SU-DHL-6 (cell line): Measurements from ENCODE around the gene ENOX2.

ENCODE experiments used
- H2AFZ ChIP-seq: fragments of 200-600 bp; sonication (generic); 2 replicates; pipeline ENCODE4 v1.6.1; 2014; ENCODE audit warnings: low read depth, mild to moderate bottlenecking, moderate library complexity, mixed read lengths, antibody characterized with exemption, low read length; ENCODE audit not compliant: severe bottlenecking
- H3F3A ChIP-seq: fragments of 200-600 bp; shearing (Covaris generic); 2 replicates; pipeline ENCODE4 v1.6.0; 2016; ENCODE audit warnings: antibody characterized with exemption, mild to moderate bottlenecking; ENCODE audit not compliant: insufficient read depth
- H3K27ac ChIP-seq: fragments of 200-600 bp; sonication (generic); 2 replicates; pipeline ENCODE4 v1.5.1; 2016; ENCODE audit warnings: low read depth, mild to moderate bottlenecking, low read length, moderate library complexity, mixed read lengths
- H3K27me3 ChIP-seq: fragments of 200-600 bp; sonication (generic), shearing (Covaris generic); 2 replicates; pipeline ENCODE4 v1.6.0; 2014; ENCODE audit warnings: mild to moderate bottlenecking, low read length
- H3K36me3 ChIP-seq: fragments of 200-600 bp; sonication (generic); 2 replicates; pipeline ENCODE4 v1.6.1; 2014; ENCODE audit warnings: mild to moderate bottlenecking, low read length, mixed read lengths
- H3K4me2 ChIP-seq: fragments of 300-600, 200-600 bp; shearing (Covaris generic), sonication (generic); 2 replicates; pipeline ENCODE4 v1.6.0; 2014; ENCODE audit warnings: low read length, low read depth, mild to moderate bottlenecking; ENCODE audit not compliant: poor library complexity, severe bottlenecking
- H3K4me3 ChIP-seq: fragments of 200-600 bp; sonication (generic); 2 replicates; pipeline ENCODE4 v1.5.1; 2014; ENCODE audit warnings: antibody characterized with exemption, low read length, mild to moderate bottlenecking, mixed read lengths; ENCODE audit not compliant: insufficient read depth, poor library complexity, severe bottlenecking
- H3K79me2 ChIP-seq: fragments of 200-600 bp; sonication (generic); 2 replicates; pipeline ENCODE4 v1.6.1; 2014; ENCODE audit warnings: mild to moderate bottlenecking, low read length, moderate library complexity; ENCODE audit not compliant: insufficient read depth
- H3K9ac ChIP-seq: fragments of 200-600 bp; sonication (generic); 2 replicates; pipeline ENCODE4 v1.7.0; 2014; ENCODE audit warnings: mild to moderate bottlenecking, low read length
- H3K9me2 ChIP-seq: fragments of 200-600 bp; sonication (generic); replicated peaks from 2 replicates; pipeline ENCODE4 v1.6.1; 2014; ENCODE audit warnings: low read length; ENCODE audit not compliant: insufficient read depth
- H3K9me3 ChIP-seq: fragments of 200-600 bp; sonication (generic); 2 replicates; pipeline ENCODE4 v1.6.1; 2014; ENCODE audit warnings: low read length, mixed read lengths; ENCODE audit not compliant: insufficient read depth
- H4K20me1 ChIP-seq: fragments of 200-600 bp; sonication (generic); 2 replicates; pipeline ENCODE4 v1.6.1; 2014; ENCODE audit warnings: low read depth, mild to moderate bottlenecking, antibody characterized with exemption, low read length, moderate library complexity, mixed read lengths
- EZH2phosphoT487 ChIP-seq: fragments of 200-600 bp; sonication (generic), shearing (Covaris generic); conservative IDR thresholded peaks from 2 replicates; pipeline ENCODE4 v1.6.1; 2018; ENCODE audit warnings: mild to moderate bottlenecking, antibody characterized with exemption, low read length, moderate library complexity, mixed read lengths
- TF ChIP-seq, protein P1 (sequence below): fragments of 200-600 bp; sonication (generic); IDR thresholded peaks from one replicate; pipeline ENCODE4 v1.5.1; 2017; ENCODE audit warnings: antibody characterized with exemption, mild to moderate bottlenecking, low read length, moderate library complexity; ENCODE audit not compliant: insufficient read depth, poor library complexity, severe bottlenecking

Gene ENOX2

DNA sequence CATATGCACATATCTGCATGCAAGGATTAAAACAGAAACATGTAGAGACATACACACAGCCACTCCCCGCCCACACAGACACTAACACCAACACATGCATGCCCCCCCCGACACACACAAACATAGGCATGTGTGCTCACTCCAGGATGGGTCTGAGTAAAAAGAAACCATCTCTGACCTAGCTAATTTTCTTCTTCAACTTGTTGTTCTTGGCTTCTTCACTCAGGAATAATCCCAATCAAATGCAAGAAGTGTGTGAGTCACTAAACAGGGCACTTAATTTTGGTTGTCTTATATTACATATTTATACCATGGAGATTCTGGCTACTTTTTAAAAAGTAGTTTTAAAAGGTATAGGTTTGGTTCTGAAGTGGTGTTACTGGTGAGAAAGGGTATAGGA is 28.3 kb downstream of the ENOX2 start:
- Histone ChIP-seq H2AFZ (no peak overlapping the region), H3K9me2 (no peaks in the 10 kb centered on the region), H3K4me2 (no peak overlapping the region), H3K4me3 (no peak overlapping the region), H3K9ac (no peak overlapping the region), H3K9me3 (no peaks in the 10 kb centered on the region), H3K79me2 (no peaks in the 10 kb centered on the region), H3F3A (no peaks in the 10 kb centered on the region), H4K20me1 (no peaks in the 10 kb centered on the region), H3K27ac (no peak overlapping the region), H3K27me3 (no peaks in the 10 kb centered on the region), H3K36me3 (no peaks in the 10 kb centered on the region)
- TF ChIP-seq EZH2phosphoT487 = no peak
- TF ChIP-seq, protein P1, sequence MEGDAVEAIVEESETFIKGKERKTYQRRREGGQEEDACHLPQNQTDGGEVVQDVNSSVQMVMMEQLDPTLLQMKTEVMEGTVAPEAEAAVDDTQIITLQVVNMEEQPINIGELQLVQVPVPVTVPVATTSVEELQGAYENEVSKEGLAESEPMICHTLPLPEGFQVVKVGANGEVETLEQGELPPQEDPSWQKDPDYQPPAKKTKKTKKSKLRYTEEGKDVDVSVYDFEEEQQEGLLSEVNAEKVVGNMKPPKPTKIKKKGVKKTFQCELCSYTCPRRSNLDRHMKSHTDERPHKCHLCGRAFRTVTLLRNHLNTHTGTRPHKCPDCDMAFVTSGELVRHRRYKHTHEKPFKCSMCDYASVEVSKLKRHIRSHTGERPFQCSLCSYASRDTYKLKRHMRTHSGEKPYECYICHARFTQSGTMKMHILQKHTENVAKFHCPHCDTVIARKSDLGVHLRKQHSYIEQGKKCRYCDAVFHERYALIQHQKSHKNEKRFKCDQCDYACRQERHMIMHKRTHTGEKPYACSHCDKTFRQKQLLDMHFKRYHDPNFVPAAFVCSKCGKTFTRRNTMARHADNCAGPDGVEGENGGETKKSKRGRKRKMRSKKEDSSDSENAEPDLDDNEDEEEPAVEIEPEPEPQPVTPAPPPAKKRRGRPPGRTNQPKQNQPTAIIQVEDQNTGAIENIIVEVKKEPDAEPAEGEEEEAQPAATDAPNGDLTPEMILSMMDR = no peak

DNA sequence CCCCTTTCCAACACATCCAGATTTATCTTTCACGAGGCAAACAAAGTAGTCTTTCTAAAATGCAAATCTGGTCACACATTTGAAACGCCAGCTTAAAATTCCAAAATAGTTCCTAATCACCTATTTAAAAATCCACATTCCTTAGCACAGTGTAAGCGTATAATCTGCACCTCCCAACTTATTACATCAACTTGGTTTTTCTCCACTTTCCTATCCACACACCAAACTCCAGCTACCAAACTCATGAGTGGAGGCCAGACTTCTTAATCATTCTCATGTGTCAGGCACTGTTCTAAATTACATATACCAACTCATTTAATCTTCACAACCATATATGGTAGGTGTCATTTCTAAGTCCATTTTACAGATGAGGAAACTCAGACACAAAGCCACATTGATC is 33.8 kb downstream of the ENOX2 start:
- Histone ChIP-seq H3F3A (no peaks in the 10 kb centered on the region), H3K4me2 (no peak overlapping the region), H3K36me3 (no peaks in the 10 kb centered on the region), H3K27me3 (no peaks in the 10 kb centered on the region), H3K9ac (no peak overlapping the region), H4K20me1 (no peaks in the 10 kb centered on the region), H3K9me3 (no peaks in the 10 kb centered on the region), H2AFZ (no peak overlapping the region), H3K27ac (no peak overlapping the region), H3K79me2 (no peaks in the 10 kb centered on the region), H3K4me3 (no peak overlapping the region), H3K9me2 (no peaks in the 10 kb centered on the region)
- no peak for TF ChIP-seq EZH2phosphoT487
- TF ChIP-seq, protein P1 = no peak

DNA sequence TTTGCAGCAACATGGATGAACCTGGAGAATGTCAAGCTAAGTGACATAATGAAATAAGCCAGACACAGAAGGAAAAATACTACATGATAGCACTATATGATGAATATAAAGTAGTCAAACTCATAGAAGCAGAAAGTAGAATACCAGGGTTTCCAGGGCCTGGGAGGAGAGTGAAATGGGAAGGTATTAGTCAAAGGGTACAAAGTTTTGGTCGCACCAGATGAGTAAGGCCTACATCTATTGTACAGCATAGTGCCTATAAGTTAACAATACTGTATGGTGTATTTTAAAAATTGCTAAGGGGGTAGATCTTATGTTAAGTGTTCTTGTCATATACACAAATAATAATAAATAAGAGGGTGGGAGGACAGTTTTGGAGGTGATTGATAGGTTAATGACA is 41.5 kb downstream of the ENOX2 start:
- TF ChIP-seq, protein P1 = no peak
- TF ChIP-seq EZH2phosphoT487 = no peak
- Histone ChIP-seq H4K20me1 (no peaks in the 10 kb centered on the region), H3K4me2 (no peak overlapping the region), H3K9me3 (no peaks in the 10 kb centered on the region), H3K27ac (no peak overlapping the region), H3K79me2 (no peaks in the 10 kb centered on the region), H3K36me3 (no peaks in the 10 kb centered on the region), H3K9me2 (no peaks in the 10 kb centered on the region), H3F3A (no peaks in the 10 kb centered on the region), H3K27me3 (no peaks in the 10 kb centered on the region), H2AFZ (no peak overlapping the region), H3K4me3 (no peak overlapping the region), H3K9ac (no peak overlapping the region)
